ENCODE measurements around the gene MMD2.

The MMD2 gene

GRCh38 chr7:4957847-4958476 is 1.0 kb downstream of the MMD2 start:
- no peak for DNase-seq (ENCODE audit: low read depth)

- DNase-seq (ENCODE audit: low read depth): no peak
Measured at GRCh38 chr7:4951903-4952636, 6.9 kb downstream of the MMD2 start.

- DNase-seq (ENCODE audit: low read depth): no peak
Measured at GRCh38 chr7:4951304-4951703, 7.7 kb downstream of the MMD2 start.

GRCh38 chr7:4948402-4948801 is 10.6 kb downstream of the MMD2 start:
- DNase-seq (ENCODE audit: low read depth): no peak

- DNase-seq (ENCODE audit: low read depth): no peak
Measured at GRCh38 chr7:4945949-4946348, 13.0 kb downstream of the MMD2 start.

GRCh38 chr7:4944939-4945338 is 14.0 kb downstream of the MMD2 start:
- no peak for DNase-seq (ENCODE audit: low read depth)

GRCh38 chr7:4943297-4943696 is 15.7 kb downstream of the MMD2 start:
- no peak for DNase-seq (ENCODE audit: low read depth)

GRCh38 chr7:4939971-4940728 is 18.8 kb downstream of the MMD2 start:
- no peak for DNase-seq (ENCODE audit: low read depth)

GRCh38 chr7:4937411-4937810 is 21.6 kb downstream of the MMD2 start:
- DNase-seq (ENCODE audit: low read depth): no peak

- DNase-seq (ENCODE audit: low read depth): no peak
Measured at GRCh38 chr7:4934419-4935025, 24.5 kb downstream of the MMD2 start.

GRCh38 chr7:4931943-4932342 is 27.0 kb downstream of the MMD2 start:
- DNase-seq (ENCODE audit: low read depth): no peak

GRCh38 chr7:4929005-4929404 is 30.0 kb downstream of the MMD2 start:
- no peak for DNase-seq (ENCODE audit: low read depth)

GRCh38 chr7:4928445-4928844 is 30.5 kb downstream of the MMD2 start:
- no peak for DNase-seq (ENCODE audit: low read depth)

- no peak for DNase-seq (ENCODE audit: low read depth)
Measured at GRCh38 chr7:4919969-4920766, 38.8 kb downstream of the MMD2 start.

- DNase-seq (ENCODE audit: low read depth): no peak
Measured at GRCh38 chr7:4916113-4916512, 42.9 kb downstream of the MMD2 start.

GRCh38 chr7:4911111-4911828 is 47.7 kb downstream of the MMD2 start:
- no peak for DNase-seq (ENCODE audit: low read depth)

GRCh38 chr7:4906682-4907081 is 52.3 kb downstream of the MMD2 start:
- DNase-seq (ENCODE audit: low read depth): no peak

GRCh38 chr7:4905171-4905570 is 53.8 kb downstream of the MMD2 start:
- no peak for DNase-seq (ENCODE audit: low read depth)

- DNase-seq (ENCODE audit: low read depth): no peak
Measured at GRCh38 chr7:4904346-4904745, 54.6 kb downstream of the MMD2 start.

- no peak for DNase-seq (ENCODE audit: low read depth)
Measured at GRCh38 chr7:4895766-4896165, 63.2 kb downstream of the MMD2 start.

- no peak for DNase-seq (ENCODE audit: low read depth)
Measured at GRCh38 chr7:4894482-4894881, 64.5 kb downstream of the MMD2 start.
